ENCODE results near the gene MAP2K7. TPM values are rescaled to one million over a fixed set of nuclear protein-coding genes. Genes with fewer than 3 reads are reported as not detected.
"Not testable (repeated sequence)": the region's sequence is repeated elsewhere in the genome, so short reads cannot be mapped to it uniquely, and the experiment has no call there.

Gene MAP2K7
- total RNA-seq, 6 experiments from 2014 or later: 9.7 to 22.1 (median 15.6) TPM

DNA sequence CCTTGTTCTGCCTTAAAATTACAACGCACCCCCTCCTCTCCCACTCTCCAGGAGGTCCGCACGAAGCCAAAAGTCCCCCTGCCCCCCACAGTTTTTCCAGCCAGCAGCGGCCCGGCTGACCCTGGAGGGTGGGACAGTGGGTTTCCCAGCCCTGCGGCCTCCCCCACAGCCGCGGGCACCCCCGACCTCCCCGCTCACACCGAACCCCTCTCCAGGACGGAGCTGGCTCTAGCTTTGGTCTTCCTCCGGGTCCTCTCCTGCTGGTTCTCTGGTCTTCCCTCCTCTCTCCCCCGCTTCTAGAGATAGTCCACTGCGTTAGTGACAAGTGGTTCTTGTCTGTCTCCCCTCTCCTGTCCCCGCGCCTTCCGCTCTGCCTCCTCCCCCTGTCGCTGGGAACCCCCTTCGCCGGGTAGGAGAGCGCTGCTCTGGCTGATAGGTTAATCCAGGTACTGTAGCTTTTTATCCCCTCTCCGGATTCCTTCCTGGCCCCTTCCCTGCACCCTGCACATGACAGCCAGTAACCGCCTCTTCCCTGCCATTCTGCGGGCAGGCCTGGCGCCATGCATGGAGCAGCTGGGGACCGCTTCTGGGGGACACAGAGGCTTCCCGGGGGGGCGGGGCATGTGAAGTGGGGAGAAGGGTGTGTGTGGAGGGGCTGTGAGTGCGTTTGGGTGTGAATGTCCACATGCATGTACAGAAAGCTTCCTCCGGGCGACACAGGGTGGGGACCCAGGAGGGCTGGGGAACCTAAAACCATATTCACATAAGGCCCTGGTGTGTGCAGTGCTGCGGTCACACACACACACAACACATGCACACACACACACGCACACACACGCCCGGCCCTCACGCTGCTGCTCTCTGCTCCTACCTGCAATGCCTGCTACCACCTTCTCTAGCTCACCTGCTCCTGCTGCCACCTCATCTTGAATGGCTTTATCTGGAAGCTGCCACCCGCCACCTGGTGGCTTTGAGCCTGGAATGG, 46.7 kb upstream of the MAP2K7 start:
- no peaks in the 10 kb centered on the region for H3K27me3 ChIP-seq

GRCh38 chr19:7857727-7858108, 46.0 kb upstream of the MAP2K7 start:
- Histone ChIP-seq H3K4me1 (peaks cover 0 to 13% (median 4%) of the 10 kb centered on the region in 4 donors), H3K36me3 (no peaks in the 10 kb centered on the region), H3K27ac (no peak overlapping the region), H3K9me3 (no peaks in the 10 kb centered on the region), H3K27me3 (no peaks in the 10 kb centered on the region), H3K4me3 (no peak overlapping the region)
- no peak for ATAC-seq
- WGBS (ENCODE audit: insufficient coverage, low coverage, low lambda C conversion rate, missing lambda C conversion rate): 100% methylated on average over 1 of the region's 8 CpGs
- intact Hi-C loops (cut with DNase I): loop anchor here in 1 of 2 donors (10.0 kb wide), 1 partner anchor 47 kb away; the partner anchor contains the start of gene MAP2K7
- TF ChIP-seq POLR2A (IDR thresholded peaks at IDR 0.05) (no peak), CTCF (IDR thresholded peaks at IDR 0.05) (no peak)
- no peak for DNase-seq

More for the DNA sequence above, 46.7 kb upstream of the MAP2K7 start:
- peaks cover 0 to 8% (median 4%) of the 10 kb centered on the region in 4 donors for H3K4me1 ChIP-seq
- H3K27ac ChIP-seq: no peak overlapping the region
- ATAC-seq (no peak), DNase-seq (no peak)
- no peak for TF ChIP-seq POLR2A (IDR thresholded peaks at IDR 0.05)
- TF ChIP-seq CTCF (IDR thresholded peaks at IDR 0.05): no peak
- no peaks in the 10 kb centered on the region for H3K9me3 ChIP-seq
- H3K4me3 ChIP-seq: no peak overlapping the region
- WGBS (ENCODE audit: insufficient coverage, low coverage, low lambda C conversion rate, missing lambda C conversion rate): 71% methylated on average over 19 of the region's 38 CpGs
- intact Hi-C loops (cut with DNase I): loop anchor here in 1 of 2 donors (10.0 kb wide), 1 partner anchor 48 kb away; the partner anchor contains the start of gene MAP2K7
- H3K36me3 ChIP-seq: no peaks in the 10 kb centered on the region

- Histone ChIP-seq H3K27ac (no peak overlapping the region), H3K4me1 (peaks cover 0 to 13% (median 4%) of the 10 kb centered on the region in 4 donors), H3K4me3 (no peak overlapping the region), H3K27me3 (no peaks in the 10 kb centered on the region), H3K9me3 (no peaks in the 10 kb centered on the region), H3K36me3 (no peaks in the 10 kb centered on the region)
- DNase-seq: no peak
- ATAC-seq: no peak
- intact Hi-C loops (cut with DNase I): loop anchor here in 1 of 2 donors (10.0 kb wide), 1 partner anchor 47 kb away; the partner anchor contains the start of gene MAP2K7
- TF ChIP-seq CTCF (IDR thresholded peaks at IDR 0.05) (no peak), POLR2A (IDR thresholded peaks at IDR 0.05) (no peak)
- WGBS (ENCODE audit: insufficient coverage, low coverage, low lambda C conversion rate, missing lambda C conversion rate): 81% methylated on average over 3 of the region's 29 CpGs
Measured at GRCh38 chr19:7858109-7858770, 45.4 kb upstream of the MAP2K7 start.

DNA sequence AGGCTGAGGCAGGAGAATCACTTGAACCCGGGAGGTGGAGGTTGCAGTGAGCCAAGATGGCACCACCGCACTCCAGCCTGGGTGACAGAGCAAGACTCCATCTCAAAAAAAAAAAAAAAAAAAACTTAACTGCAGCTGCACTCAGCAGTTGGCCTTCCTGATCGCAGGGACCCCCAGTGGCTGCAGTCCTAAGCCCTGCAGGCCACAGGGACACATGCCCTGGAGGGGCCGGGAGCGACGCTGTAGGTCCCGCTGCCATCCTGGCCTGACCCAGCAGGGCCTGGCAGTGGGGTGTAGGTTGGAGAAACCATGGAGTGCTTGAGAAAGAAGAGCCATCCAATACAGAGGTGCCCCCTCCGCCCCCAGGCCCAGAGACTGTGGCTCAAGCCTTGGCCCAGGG, 44.6 kb upstream of the MAP2K7 start:
- ATAC-seq, H3K27me3 ChIP-seq, H3K36me3 ChIP-seq, DNase-seq, H3K27ac ChIP-seq, H3K9me3 ChIP-seq, H3K4me1 ChIP-seq, H3K4me3 ChIP-seq: not testable (repeated sequence)
- 93% methylated on average over 6 of the region's 8 CpGs for WGBS (ENCODE audit: insufficient coverage, low coverage, low lambda C conversion rate, missing lambda C conversion rate)
- intact Hi-C loops (cut with DNase I): loop anchor here in 1 of 2 donors (10.0 kb wide), 1 partner anchor 46 kb away; the partner anchor contains the start of gene MAP2K7
